Vagina (tissue), 2 donors: ENCODE measurements around the gene EZH2. TPM values are rescaled to one million over a fixed set of nuclear protein-coding genes. Genes with fewer than 3 reads are reported as not detected.

ENCODE experiments used
- DNase-seq, 2 donors: peaks; one replicate each; pipeline ENCODE4 v3.0.0-alpha.2; 2017; ENCODE audit errors: extremely low spot score in 2 of 2
- H3K27ac ChIP-seq: fragments of 200-600 bp; sonication (generic); one replicate; pipeline ENCODE4 v1.5.1; 2019
- H3K27me3 ChIP-seq: fragments of 200-600 bp; sonication (generic); one replicate; pipeline ENCODE4 v1.5.1; 2019
- H3K36me3 ChIP-seq, 2 donors: fragments of 200-600 bp; sonication (generic); one replicate each; pipeline ENCODE4 v1.5.1; 2017 to 2019
- H3K4me1 ChIP-seq: fragments of 200-600 bp; sonication (generic); one replicate; pipeline ENCODE4 v1.5.1; 2019
- H3K4me3 ChIP-seq, 2 donors: fragments of 200-600 bp; sonication (generic); 1 replicate in 1 of 2; 2 replicates in 1 of 2; pipeline ENCODE4 v1.5.1; 2016 to 2019
- H3K9me3 ChIP-seq: fragments of 200-600 bp; sonication (generic); one replicate; pipeline ENCODE4 v1.5.1; 2019
- CTCF ChIP-seq, 3 experiments: fragments of 450-650 bp in 2 of 3; fragments of 200-600 bp in 1 of 3; sonication (generic) in 1 of 3; IDR thresholded peaks; one replicate each; pipeline ENCODE4 v1.5.1; 2017 to 2019; ENCODE audit warnings: antibody characterized with exemption in 3 of 3, mild to moderate bottlenecking in 2 of 3, moderate library complexity in 2 of 3
- POLR2A ChIP-seq, 2 donors: fragments of 450-650 bp; IDR thresholded peaks; one replicate each; pipeline ENCODE4 v1.6.1; 2017; ENCODE audit warnings: antibody characterized with exemption in 2 of 2, mild to moderate bottlenecking in 2 of 2, moderate library complexity in 2 of 2
- POLR2AphosphoS5 ChIP-seq, 2 donors: sonication (generic); formaldehyde crosslinking; IDR thresholded peaks; one replicate each; pipeline ENCODE4 v1.9.0; 2017; ENCODE audit warnings: antibody characterized with exemption in 2 of 2, mild to moderate bottlenecking in 2 of 2, low read depth in 1 of 2; ENCODE audit not compliant: insufficient read depth in 1 of 2
- intact Hi-C: fragments of 100-400 bp; cut with DNase I; formaldehyde crosslinking; loops from one replicate; pipeline ENCODE4 v1.15.1; 2023
- total RNA-seq: library from RNA; depleted of rRNA; stranded (reverse); fragments of >200 nt; gene quantifications from one replicate; pipeline ENCODE4 v1.2.3, GENCODE V29; 2016

The EZH2 gene
- total RNA-seq, 1 donor from 2014 or later = 7.9 TPM

GRCh38 chr7:148793590-148793989 lies 90.5 kb downstream of the EZH2 start:
- TF ChIP-seq POLR2A (IDR thresholded peaks at IDR 0.05) (no peak), POLR2AphosphoS5 (IDR thresholded peaks at IDR 0.05; ENCODE audit: insufficient read depth in 1 of 2, low read depth in 1 of 2) (no peak), CTCF (IDR thresholded peaks at IDR 0.05) (no peak)
- Histone ChIP-seq H3K36me3 (peaks cover 2 to 83% of the 10 kb centered on the region in 2 donors), H3K4me1 (no peaks in the 10 kb centered on the region), H3K4me3 (no peak overlapping the region), H3K9me3 (no peaks in the 10 kb centered on the region), H3K27ac (no peak overlapping the region), H3K27me3 (no peaks in the 10 kb centered on the region)
- intact Hi-C loops = no loop called here
- no peak for DNase-seq

- no peak overlapping the region for H3K4me3 ChIP-seq
- H3K27me3 ChIP-seq = no peaks in the 10 kb centered on the region
- H3K9me3 ChIP-seq = no peaks in the 10 kb centered on the region
- no peaks in the 10 kb centered on the region for H3K4me1 ChIP-seq
- peaks cover 0 to 84% of the 10 kb centered on the region in 2 donors for H3K36me3 ChIP-seq
- DNase-seq = no peak
- intact Hi-C loops = no loop called here
- no peak for TF ChIP-seq POLR2A (IDR thresholded peaks at IDR 0.05)
- TF ChIP-seq CTCF (IDR thresholded peaks at IDR 0.05) = no peak
- no peak for TF ChIP-seq POLR2AphosphoS5 (IDR thresholded peaks at IDR 0.05; ENCODE audit: insufficient read depth in 1 of 2, low read depth in 1 of 2)
- no peak overlapping the region for H3K27ac ChIP-seq
Measured at GRCh38 chr7:148791546-148791945, 92.5 kb downstream of the EZH2 start.

- Histone ChIP-seq H3K27ac (no peak overlapping the region), H3K4me1 (no peaks in the 10 kb centered on the region), H3K36me3 (peaks cover 0 to 86% of the 10 kb centered on the region in 2 donors), H3K9me3 (no peaks in the 10 kb centered on the region), H3K27me3 (no peaks in the 10 kb centered on the region), H3K4me3 (no peak overlapping the region)
- intact Hi-C loops = no loop called here
- no peak for DNase-seq
- no peak for TF ChIP-seq CTCF (IDR thresholded peaks at IDR 0.05)
- TF ChIP-seq POLR2AphosphoS5 (IDR thresholded peaks at IDR 0.05; ENCODE audit: insufficient read depth in 1 of 2, low read depth in 1 of 2) = no peak
- no peak for TF ChIP-seq POLR2A (IDR thresholded peaks at IDR 0.05)
Measured at GRCh38 chr7:148790850-148791249, 93.2 kb downstream of the EZH2 start.

- H3K9me3 ChIP-seq = no peaks in the 10 kb centered on the region
- no peak for TF ChIP-seq POLR2A (IDR thresholded peaks at IDR 0.05)
- no peak for TF ChIP-seq CTCF (IDR thresholded peaks at IDR 0.05)
- TF ChIP-seq POLR2AphosphoS5 (IDR thresholded peaks at IDR 0.05; ENCODE audit: insufficient read depth in 1 of 2, low read depth in 1 of 2) = no peak
- no peaks in the 10 kb centered on the region for H3K4me1 ChIP-seq
- no peaks in the 10 kb centered on the region for H3K27me3 ChIP-seq
- no peak for DNase-seq
- peaks cover 0 to 87% of the 10 kb centered on the region in 2 donors for H3K36me3 ChIP-seq
- intact Hi-C loops = no loop called here
- no peak overlapping the region for H3K27ac ChIP-seq
- H3K4me3 ChIP-seq = no peak overlapping the region
Measured at GRCh38 chr7:148790131-148790726, 93.9 kb downstream of the EZH2 start.

- no peaks in the 10 kb centered on the region for H3K9me3 ChIP-seq
- intact Hi-C loops = no loop called here
- peaks cover 0 to 82% of the 10 kb centered on the region in 2 donors for H3K36me3 ChIP-seq
- TF ChIP-seq POLR2AphosphoS5 (IDR thresholded peaks at IDR 0.05; ENCODE audit: insufficient read depth in 1 of 2, low read depth in 1 of 2) = no peak
- no peak overlapping the region for H3K4me3 ChIP-seq
- H3K27ac ChIP-seq = no peak overlapping the region
- no peak for DNase-seq
- H3K27me3 ChIP-seq = no peaks in the 10 kb centered on the region
- no peaks in the 10 kb centered on the region for H3K4me1 ChIP-seq
Measured at GRCh38 chr7:148789220-148789619, 94.9 kb downstream of the EZH2 start.
